ENCODE measurements around the gene ZNF423.

DNA sequence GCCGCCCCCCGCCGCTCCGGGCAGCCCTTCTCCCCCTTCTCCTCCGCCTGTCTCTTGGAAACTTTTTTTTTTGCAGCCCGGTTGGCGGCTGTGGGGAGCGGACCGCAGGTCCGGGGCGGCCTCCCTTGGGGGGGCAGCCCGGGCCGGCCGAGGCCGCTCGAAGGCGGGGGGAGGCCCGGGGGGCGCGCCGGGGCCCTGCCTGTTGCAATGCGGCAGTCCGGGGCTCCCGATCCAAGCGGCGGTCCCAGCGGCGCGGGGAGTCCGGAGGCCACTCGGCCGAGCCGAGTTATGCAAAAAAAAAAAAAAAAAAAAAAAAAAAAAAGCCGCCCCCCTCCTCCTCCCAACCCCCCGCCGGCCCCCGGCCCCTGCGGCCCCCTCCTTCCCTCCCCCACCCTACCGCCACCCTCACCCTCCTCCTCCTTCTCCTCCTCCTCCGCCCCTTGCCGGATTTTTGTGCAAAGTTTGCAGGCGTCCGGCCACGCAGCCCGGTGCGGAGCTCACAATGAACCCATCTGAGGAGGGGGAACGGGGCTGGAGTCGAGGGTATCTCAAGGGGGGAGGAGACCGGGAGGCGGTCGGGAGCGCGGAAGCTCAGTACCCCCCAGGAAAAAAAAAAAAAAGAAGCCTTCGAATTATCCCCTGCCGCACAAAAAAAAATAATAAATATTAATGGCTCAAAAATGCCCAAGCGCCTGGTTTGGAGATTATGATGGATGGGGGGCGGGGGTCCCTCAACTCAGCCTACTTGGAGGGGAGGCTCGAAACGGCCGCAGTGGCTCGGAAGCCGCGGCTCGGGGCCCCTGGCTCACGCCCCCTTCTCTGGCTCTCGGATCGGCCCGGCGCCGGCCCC is at the start of gene ZNF423:
- TF ChIP-seq POLR2A (IDR thresholded peaks at IDR 0.05) (no peak), EP300 (IDR thresholded peaks at IDR 0.05) (no peak)
- TF ChIP-seq, protein P1, sequence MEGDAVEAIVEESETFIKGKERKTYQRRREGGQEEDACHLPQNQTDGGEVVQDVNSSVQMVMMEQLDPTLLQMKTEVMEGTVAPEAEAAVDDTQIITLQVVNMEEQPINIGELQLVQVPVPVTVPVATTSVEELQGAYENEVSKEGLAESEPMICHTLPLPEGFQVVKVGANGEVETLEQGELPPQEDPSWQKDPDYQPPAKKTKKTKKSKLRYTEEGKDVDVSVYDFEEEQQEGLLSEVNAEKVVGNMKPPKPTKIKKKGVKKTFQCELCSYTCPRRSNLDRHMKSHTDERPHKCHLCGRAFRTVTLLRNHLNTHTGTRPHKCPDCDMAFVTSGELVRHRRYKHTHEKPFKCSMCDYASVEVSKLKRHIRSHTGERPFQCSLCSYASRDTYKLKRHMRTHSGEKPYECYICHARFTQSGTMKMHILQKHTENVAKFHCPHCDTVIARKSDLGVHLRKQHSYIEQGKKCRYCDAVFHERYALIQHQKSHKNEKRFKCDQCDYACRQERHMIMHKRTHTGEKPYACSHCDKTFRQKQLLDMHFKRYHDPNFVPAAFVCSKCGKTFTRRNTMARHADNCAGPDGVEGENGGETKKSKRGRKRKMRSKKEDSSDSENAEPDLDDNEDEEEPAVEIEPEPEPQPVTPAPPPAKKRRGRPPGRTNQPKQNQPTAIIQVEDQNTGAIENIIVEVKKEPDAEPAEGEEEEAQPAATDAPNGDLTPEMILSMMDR (IDR thresholded peaks at IDR 0.05) = no peak
